Adrenal gland (tissue), 5 donors: ENCODE results near the gene TTC21B.

Source experiments
- CTCF ChIP-seq, 6 experiments: fragments of 450-650 bp in 4 of 6; fragments of 200-600 bp in 2 of 6; sonication (generic) in 1 of 6; IDR thresholded peaks; 1 replicate in 5 of 6; 2 replicates in 1 of 6; pipeline versions ENCODE4 v1.5.1 to v1.8.0; 2016 to 2021; ENCODE audit warnings: antibody characterized with exemption in 6 of 6, mild to moderate bottlenecking in 2 of 6, moderate library complexity in 1 of 6
- POLR2A ChIP-seq, 2 donors: fragments of 450-650 bp; IDR thresholded peaks; one replicate each; pipeline ENCODE4 v1.6.1; 2017; ENCODE audit warnings: antibody characterized with exemption in 2 of 2, mild to moderate bottlenecking in 2 of 2, moderate library complexity in 1 of 2
- donor health status: DM: no; HTN: no; CAD: no.

DNA sequence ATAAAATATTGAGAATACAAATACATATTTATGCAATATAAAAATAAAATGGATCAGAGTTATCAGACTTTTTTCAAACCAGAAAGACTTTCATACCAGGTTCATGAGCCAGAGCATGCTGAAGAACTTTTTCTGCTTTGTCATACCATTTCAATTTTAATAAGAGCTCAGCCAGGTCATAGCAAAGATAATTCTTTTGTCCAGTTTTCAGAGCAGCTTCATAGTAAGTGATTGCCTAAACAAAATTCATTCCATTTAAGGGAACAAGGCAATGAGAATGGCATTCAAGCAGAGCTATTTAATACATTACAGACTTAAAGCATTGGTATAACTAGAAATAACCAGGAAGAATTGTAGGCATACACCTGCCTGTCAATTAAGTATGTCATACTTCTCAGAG, 42.3 kb downstream of the TTC21B start:
- TF ChIP-seq CTCF (IDR thresholded peaks at IDR 0.05), result no peak
- no peak for TF ChIP-seq POLR2A (IDR thresholded peaks at IDR 0.05)
